ENCODE results near the gene CBX2.

Gene CBX2

DNA sequence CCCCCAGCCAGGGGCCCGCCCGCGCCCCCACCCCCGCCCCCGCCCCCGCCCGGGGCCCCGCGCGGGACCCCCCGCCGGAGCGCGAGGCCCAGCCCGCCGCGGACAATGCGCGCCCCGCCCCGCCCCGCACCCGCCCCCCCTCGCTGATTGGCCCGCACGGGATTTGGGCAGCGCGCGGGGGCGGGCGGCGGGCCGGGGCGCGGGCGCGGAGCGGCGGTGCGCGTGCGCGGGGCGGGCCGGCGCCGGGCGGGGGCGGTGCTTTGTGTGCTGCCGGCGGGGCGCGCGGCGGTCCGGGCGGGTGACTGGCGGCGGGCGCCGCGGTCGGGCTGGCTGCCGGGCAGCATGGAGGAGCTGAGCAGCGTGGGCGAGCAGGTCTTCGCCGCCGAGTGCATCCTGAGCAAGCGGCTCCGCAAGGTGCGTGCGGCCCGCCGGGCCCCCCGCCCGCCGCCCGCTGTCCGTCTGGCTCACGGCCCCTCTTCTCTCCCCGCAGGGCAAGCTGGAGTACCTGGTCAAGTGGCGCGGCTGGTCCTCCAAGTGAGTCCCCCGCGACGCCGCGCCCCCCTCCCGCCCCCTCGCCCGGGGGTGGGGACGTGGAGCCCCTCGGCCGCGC, at the start of gene CBX2:
TSS of gene CBX2 (plus strand) at position 255 of the 610 bp plus-strand sequence. CDS start at position 343, 88 bp downstream.
- peak; percentile 81 for DNase-seq

DNA sequence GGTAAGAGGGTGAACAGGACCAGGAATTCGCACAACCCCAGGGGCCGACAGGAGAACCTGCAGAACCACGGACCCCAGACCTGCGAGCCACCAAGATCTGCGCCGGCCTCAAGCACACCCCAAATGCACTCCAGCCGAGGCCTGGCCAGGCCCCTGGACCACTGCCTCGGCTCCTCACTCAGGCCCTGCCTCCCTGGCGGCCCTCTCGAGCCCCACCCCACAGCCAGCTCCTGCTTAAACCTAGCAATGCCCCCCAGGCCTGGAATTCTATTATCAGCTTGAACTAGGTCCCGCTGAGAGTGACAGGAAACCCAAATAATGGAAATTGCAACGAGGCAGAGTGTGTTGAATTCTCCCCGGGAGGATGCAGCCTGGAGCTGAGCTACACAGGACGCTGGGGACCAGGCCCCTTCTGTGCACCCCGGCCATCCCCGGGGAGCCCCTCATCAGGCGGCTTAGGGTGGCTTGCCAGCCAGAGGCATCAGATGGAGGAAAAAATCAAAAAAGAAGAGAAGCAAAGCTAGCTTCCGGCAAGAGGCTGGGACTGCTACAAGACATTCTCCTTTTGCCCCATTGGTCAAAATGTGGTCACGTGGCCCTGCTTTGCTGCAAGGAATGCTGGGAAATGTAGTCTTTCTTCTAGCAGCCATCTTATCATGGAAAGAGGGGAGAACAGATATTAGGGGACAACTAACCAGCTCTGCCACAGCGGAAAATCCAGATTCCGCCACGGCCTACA, 49.6 kb upstream of the CBX2 start:
- DNase-seq, result peak; percentile 86

DNA sequence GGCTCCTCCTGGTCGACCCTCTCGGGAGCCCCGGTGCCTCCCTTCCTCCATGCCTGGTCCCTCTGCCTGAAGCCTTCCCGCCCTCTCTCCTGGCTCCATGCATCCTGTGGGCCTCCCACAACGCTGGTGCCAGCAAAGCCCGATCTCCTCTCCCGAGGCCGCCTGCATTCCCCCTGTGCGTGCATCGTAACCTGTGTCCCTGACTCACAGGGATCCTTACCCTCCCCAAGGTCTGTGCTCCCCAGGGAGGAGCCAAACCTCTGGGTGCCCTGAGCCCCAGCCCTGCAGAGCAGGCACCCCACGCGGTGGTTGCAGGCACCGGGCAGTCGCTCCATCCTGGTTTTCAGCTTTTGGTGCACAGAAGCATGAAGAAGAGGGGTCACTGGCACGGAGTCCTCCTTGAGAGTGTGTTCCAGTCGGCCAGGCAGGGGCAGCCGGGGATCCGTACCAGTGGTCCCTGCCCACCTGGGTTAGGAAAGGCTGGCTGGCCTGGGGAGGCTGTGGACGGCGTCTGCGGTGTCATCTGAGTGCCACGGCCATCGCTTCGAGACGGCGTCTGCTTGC, 49.0 kb upstream of the CBX2 start:
- DNase-seq, result no peak

DNA sequence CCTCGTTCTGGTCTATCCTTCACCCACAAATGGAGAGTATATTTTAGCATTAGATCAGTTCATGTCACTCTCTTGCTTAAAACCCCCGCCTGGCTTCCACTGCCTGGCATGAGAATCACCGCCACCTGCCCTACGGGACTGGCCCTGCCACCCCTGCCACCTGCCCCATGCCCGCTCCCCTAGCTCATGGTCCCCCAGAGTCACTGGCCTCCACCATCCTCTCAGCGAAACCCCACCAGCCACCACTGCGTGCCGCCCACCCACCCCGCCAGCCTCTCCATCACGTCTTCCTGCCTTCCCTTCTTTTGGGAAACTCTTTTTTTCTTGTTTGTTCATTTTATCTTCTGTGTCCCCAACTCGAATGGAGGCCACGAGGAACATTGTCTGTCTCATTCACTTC, 48.2 kb upstream of the CBX2 start:
- DNase-seq, result no peak

DNA sequence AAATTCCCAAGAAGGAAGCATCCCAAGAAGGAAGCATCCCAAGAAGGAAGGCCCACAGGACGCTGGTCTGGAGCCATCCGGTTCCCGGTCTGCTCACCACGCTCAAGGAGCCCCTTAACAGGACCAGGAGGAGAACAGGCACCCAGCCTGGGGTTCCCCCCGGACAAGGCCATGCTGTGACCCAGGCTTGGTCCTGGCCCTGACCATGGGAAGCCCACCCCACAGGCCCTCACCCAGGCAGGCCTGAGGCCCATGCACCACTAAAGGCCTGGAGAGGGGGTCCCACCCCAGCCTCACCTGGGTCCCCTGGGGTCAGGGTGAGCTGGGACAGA, 47.5 kb upstream of the CBX2 start:
- DNase-seq, result no peak

DNA sequence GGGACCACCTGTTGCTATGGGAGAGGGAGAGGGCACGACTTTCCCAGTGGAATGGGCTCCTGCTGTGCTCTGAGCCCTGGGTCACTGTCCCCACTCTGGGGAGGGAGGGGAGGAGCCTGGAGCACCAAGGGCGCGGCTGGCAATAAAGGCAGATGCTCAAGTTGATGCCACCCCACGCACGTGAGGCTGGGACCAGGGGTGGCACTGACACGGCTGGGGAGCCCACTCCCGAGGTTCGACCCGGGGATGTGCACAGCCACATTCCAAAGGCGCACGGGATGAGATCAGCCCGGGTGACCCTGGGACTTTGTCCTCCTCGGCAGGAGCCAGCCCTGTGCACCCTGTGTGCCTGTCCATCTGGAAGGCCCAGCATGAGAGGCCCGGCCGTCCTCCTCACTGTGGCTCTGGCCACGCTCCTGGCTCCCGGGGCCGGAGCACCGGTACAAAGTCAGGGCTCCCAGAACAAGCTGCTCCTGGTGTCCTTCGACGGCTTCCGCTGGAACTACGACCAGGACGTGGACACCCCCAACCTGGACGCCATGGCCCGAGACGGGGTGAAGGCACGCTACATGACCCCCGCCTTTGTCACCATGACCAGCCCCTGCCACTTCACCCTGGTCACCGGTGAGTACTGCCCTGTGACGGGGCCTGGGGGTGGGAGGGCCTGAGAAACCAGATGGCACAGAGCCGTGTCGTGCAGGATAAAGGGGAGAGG, 47.0 kb upstream of the CBX2 start, which contains the start of gene ENPP7:
TSS of gene ENPP7 (plus strand) at position 175 of the 715 bp plus-strand sequence. CDS start at position 372, 197 bp downstream.
- DNase-seq, result no peak

DNA sequence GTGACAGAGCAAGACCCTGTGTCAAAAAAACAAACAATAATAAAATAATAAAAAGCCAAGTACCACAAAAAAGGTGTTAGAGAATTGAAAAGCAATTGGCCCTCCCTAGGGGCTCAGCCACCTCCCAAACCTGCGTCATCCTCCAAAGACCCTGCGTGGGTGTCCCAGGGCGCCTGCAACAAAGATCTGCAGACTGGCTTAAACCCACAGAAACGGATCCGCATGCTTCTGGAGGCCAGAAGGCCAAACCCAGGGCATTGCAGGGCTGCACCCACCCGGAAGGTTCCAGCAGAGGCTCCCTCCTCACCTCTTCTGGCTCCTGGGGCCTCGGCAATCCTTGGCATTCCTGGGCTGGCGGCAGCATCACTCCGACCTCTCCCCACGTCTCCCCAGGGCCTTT, 45.7 kb upstream of the CBX2 start:
- DNase-seq, result no peak

DNA sequence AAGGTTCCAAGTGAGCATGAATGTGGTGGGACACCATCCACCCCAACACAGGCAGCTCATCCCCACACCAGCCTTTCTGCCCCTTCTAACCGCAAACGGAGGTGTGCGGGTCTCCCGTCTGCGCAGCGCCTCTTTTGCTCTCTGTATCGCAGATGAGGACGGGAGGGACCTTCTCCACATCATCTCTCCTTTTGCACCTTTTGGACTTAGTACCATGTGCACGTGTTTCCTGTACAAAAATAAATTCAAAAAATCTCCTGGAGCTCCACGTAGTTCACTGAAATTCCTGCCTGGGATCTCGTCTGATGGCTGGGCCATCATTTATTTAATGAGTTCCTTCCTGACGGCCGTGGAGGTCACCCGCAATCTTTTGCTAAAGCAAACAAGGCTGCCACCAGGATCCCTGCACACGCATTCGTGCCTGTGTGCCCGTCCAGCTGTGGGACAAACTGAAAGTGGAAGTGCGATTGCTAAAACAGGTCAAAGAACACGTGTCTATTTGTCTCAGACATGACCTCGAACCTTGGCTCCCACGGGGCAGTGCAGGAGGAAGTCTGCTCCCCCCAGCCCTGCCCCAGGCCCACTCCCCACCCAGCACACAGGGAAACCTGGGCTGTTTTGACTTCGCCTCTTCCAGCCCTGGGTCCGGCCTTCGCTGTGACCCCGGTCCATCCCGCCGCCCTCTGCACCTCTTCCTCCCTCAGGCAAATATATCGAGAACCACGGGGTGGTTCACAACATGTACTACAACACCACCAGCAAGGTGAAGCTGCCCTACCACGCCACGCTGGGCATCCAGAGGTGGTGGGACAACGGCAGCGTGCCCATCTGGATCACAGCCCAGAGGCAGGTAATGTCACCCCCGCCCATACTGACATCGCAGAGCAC, 44.9 kb upstream of the CBX2 start:
- DNase-seq, result no peak

DNA sequence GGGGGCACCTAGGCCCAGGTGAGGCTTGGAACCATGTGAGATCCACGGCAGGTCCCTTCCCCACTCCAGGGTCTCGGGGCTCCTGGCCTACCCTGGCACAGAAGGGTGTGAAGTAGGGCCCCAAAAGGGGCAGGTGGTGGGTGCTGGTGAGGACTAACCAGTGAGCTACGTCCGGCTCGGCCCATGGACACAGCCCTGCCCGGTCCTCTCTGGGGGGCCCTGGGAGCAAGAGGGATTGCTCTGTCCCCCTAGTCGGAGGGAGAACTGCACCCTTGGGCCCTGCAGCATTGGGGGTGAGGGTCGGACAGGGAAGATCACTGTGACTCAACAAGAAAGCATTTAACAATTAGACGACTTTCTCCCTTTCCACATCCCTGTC, 44.3 kb upstream of the CBX2 start:
- no peak for DNase-seq

DNA sequence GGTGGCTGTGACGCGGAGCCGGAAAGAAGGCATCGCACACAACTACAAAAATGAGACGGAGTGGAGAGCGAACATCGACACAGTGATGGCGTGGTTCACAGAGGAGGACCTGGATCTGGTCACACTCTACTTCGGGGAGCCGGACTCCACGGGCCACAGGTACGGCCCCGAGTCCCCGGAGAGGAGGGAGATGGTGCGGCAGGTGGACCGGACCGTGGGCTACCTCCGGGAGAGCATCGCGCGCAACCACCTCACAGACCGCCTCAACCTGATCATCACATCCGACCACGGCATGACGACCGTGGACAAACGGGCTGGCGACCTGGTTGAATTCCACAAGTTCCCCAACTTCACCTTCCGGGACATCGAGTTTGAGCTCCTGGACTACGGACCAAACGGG, 42.9 kb upstream of the CBX2 start:
- no peak for DNase-seq

DNA sequence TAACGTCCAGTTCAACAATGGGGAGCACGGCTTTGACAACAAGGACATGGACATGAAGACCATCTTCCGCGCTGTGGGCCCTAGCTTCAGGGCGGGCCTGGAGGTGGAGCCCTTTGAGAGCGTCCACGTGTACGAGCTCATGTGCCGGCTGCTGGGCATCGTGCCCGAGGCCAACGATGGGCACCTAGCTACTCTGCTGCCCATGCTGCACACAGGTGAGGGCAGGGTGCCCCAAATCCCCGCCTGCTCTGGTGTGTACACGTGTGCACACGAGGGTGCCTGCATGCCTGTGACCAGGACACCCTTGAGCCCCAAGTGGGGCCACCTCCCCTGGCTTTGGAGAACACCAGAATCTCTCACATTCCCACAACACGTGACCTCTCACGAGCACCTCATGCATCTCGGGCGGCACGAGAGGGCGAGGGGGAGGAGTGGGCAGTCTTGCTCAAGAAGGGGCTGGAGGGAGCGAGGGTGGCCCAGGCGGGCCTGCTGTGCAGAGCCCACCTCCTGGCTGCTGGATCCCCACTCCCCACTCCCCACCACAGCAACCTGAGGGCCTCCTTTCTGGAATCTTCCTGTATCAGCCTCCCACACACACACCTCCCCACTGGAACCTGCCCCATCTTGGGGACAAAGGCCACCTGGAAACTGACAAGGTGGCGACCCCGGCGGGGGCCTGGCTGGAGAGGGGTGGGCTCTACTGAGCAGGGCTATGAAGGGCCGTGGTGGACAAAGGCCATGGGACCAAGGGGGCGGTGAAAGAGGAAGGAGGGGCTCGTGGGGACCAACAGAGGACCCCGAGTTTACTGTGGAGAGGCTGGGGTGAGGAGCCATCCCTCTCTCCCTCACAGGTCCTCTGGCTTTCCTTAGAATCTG, 40.7 kb upstream of the CBX2 start:
- no peak for DNase-seq

DNA sequence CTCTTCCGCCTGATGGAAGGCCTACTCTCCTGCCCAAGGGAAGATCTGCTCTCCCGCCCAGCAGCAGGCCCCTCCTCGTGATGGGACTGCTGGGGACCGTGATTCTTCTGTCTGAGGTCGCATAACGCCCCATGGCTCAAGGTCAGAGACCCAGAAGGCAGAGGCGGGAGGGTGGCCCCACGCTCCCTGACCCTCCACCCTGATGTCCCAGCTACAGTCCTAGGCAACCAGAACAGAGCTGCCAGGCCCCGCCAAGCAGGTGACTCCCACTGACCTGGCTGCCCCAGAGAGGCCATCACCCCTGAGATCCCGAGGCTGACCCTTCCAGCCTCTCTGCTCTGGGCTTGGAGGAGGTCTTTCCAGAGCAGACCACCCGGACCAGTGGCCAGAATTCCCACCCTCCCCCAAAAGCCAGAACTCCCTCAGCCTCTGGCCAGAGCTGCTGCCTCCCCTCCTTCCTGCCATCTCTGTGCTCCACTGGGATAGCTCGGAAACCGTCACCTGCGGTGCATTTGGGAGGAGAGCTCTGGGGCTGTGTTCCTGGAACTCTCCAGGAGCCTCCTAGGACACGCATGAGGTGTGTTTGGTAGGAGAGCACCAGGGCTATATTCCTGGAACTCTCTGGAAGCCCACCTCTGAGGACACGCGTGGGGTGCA, 39.9 kb upstream of the CBX2 start:
- no peak for DNase-seq

DNA sequence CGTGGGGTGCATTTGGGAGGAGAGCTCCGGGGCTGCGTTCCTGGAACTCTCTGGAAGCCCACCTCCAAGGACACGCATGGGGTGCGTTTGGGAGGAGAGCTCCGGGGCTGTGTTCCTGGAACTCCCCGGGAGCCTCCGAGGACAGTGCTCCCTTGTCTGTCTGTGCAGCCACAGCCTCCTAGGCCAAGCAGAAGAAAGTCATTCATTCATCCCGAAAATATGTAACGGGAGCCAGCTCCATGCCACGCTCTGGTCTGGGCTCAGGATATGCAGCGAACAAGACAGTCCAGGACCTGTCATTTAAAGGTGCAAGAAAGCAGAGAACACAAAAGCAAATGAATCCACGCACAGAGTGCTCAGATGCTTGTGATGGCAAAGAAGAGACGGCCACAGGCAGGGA, 39.3 kb upstream of the CBX2 start:
- DNase-seq, result no peak

DNA sequence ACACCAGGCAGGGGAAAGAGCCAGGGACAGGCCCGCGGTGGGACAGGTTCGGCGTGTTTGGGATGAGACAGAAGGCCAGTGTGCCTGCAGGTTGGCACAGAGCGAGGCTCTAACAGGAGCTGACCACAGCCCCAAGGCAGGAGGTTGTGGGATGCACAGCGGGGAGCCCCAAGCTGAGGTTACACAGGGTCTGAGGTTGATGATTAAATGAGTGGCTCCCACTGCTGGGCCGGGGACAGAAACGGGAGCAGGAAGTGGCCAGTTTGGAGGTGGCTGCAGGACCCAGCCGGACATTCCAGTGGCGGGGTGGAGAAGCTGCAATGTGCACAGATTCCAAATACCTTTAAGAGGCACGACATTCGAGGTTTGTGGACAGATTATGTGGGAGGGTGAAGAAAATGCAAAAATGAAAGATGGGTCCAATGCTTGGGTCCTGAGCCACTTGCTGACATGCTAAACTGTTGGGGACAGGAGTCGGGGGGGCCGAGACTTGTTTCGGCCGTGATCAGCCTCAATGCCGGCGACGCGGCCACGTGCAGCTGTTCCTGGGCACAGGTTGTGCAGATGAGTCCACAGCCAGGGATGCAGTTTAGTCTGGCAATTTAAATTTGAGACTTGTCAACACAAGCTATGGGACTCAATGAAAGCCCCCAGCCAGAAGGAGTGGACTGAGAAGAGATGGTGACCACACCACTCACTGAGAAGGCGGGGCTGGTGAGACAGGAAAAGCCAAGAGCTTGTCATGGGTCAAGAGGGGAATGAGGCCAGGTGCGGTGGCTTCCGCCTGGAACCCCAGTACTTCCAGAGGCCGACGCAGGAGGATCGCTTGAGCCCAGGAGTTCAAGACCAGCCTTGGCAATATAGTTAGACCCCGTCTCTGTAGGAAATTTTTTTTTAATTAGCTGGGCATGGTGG, 38.5 kb upstream of the CBX2 start:
- no peak for DNase-seq

DNA sequence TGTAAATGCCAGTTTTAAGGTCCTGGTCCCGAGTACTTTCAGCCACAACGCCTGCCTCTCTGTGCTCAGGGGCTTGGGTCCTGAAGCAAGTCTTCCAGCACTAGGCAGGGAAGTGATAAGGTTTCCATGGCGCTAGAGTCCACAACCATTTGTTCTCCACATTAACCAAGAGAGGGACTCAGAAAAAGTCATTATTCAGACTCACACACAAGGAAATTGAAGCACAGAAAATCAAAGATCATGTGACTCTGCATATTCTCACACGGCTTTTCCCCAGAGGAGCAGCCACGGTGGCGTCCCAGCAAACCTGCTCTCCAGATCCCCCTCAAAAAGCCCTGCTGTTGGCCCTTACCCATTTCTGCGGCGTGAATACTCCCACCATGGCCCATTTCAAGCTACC, 37.5 kb upstream of the CBX2 start:
- no peak for DNase-seq

DNA sequence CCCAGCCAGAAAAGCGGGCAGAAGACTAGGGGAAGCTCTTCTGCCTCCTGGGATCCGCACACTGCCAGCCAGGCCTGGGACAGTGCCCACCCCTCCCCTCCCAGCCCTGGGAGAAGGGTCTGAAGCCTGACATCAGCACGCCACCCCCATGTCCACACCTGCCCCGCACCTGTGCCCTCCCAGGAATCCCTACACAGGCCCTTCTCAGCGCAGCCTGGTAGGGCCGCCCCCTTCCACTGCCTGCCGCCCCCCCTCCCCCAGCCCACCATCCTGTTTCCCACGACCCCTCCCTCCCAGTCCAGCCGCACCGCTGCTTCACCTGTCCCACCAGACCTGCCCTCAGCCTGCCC, 36.6 kb upstream of the CBX2 start:
- no peak for DNase-seq

DNA sequence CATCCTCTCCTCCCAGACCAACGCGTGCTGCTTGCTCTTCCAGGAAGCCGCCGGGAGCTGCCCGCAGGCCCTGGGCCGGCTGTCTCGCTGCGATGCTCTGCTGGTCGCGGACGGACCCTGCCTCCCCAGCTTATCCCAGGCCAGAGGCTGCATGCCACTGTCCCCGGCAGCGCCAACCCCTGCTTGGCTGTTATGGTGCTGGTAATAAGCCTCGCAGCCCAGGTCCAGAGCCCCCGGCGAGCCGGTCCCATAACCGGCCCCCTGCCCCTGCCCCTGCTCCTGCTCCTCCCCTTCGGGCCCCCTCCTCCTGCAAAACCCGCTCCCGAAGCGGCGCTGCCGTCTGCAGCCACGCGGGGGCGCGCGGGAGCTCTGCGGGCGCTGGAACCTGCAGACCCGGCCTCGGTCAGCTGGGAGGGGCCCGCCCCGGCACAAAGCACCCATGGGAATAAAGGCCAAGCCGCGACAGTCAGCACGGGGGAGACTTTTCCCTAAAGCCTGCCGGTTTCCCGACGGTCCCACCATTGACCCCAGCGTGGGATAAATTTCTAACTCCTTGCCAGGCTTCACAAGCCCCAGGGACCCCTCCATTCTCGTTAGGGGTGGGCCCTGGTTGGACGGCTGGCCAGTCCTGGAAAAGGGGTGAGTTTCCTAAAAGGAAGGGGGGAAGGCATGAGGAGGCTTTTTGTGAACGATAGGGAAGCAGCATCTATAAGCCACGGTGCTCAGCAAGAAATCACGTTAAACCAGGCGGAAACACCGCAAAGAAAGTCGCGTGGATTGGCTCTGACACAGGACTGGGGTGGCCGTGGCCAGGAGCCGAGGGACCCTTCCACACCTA, 36.0 kb upstream of the CBX2 start:
- DNase-seq, result peak; percentile 71

DNA sequence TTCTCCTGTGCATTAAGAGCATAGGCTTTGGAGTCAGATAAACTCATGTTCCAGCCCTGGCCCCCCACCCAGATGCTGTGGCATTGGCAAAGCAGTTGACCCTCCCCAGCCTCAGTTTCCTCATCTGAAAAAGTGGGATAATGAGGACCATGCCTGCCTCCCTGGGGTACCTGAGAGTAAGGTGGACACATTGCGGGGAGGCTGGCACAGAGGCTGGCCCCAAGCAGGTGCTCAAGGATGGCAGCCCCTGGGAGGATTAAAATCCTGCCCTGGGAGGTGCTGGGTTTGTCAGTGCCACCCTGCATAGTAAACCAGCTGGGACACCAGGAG, 35.4 kb upstream of the CBX2 start:
- no peak for DNase-seq

DNA sequence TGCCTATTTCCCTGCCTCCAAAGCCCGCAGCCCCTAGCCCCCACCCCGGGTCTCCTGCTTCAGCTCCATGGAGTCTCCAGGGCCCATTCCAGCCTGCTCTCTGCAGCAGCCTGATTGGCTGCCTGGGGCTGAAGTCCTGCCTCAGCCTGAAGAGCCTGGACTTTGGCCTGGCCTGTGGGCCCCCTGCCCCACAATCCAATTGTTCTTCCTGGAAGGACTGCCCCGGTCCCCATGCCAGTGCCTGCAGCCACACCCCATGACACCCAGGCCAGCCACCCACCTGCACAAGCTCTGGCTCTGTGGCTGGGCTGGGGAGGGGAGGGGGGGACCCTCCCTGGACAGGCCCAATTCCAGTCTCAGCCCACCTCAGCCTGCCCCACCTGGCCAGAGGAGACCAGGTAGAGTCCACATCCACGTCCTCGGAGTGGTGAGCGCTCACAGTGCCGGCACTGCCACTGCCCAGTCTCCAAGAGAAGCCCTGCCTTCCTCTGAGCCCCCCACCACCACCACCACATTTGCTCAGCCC, 34.9 kb upstream of the CBX2 start:
- DNase-seq, result no peak

Measured in stimulated activated CD4-positive, alpha-beta T cell treated with anti-CD3 and anti-CD28 coated beads, Interleukin-4, amount 100 ng/mL, for 24 hours (primary cell).